ENCODE measurements around the gene PTPRG.

The PTPRG gene

GRCh38 chr3:62242831-62243509 lies 681.6 kb downstream of the PTPRG start:
- Histone ChIP-seq H3K27ac (no peak overlapping the region), H3K4me2 (ENCODE audit: low read length) (no peak overlapping the region), H2AFZ (no peak overlapping the region), H3K4me1 (peaks cover 14% of the 10 kb centered on the region), H3K79me2 (no peaks in the 10 kb centered on the region), H3K4me3 (ENCODE audit: low read depth, low read length) (no peak overlapping the region), H3K27me3 (ENCODE audit: control insufficient read depth, insufficient read depth, low read length) (no peaks in the 10 kb centered on the region), H3K36me3 (ENCODE audit: control insufficient read depth, insufficient read depth, low read length) (no peaks in the 10 kb centered on the region), H3K9ac (no peak overlapping the region), H3K9me3 (ENCODE audit: control insufficient read depth, low read length) (no peaks in the 10 kb centered on the region)
- TF ChIP-seq CTCF (IDR thresholded peaks at IDR 0.05): no peak

GRCh38 chr3:62246094-62246493 lies 684.7 kb downstream of the PTPRG start:
- no peak overlapping the region for H3K9ac ChIP-seq
- H3K79me2 ChIP-seq: no peaks in the 10 kb centered on the region
- no peak overlapping the region for H3K4me2 ChIP-seq (ENCODE audit: low read length)
- peaks cover 14% of the 10 kb centered on the region for H3K4me1 ChIP-seq
- H3K9me3 ChIP-seq (ENCODE audit: control insufficient read depth, low read length): no peaks in the 10 kb centered on the region
- H2AFZ ChIP-seq: no peak overlapping the region
- no peaks in the 10 kb centered on the region for H3K36me3 ChIP-seq (ENCODE audit: control insufficient read depth, insufficient read depth, low read length)
- H3K27me3 ChIP-seq (ENCODE audit: control insufficient read depth, insufficient read depth, low read length): no peaks in the 10 kb centered on the region
- no peak for TF ChIP-seq CTCF (IDR thresholded peaks at IDR 0.05)
- H3K4me3 ChIP-seq (ENCODE audit: low read depth, low read length): no peak overlapping the region
- no peak overlapping the region for H3K27ac ChIP-seq

GRCh38 chr3:62246985-62247384 lies 685.6 kb downstream of the PTPRG start:
- no peak for TF ChIP-seq CTCF (IDR thresholded peaks at IDR 0.05)
- Histone ChIP-seq H3K79me2 (no peaks in the 10 kb centered on the region), H3K27ac (no peak overlapping the region), H3K4me2 (ENCODE audit: low read length) (no peak overlapping the region), H3K36me3 (ENCODE audit: control insufficient read depth, insufficient read depth, low read length) (no peaks in the 10 kb centered on the region), H3K4me3 (ENCODE audit: low read depth, low read length) (no peak overlapping the region), H3K4me1 (peaks cover 14% of the 10 kb centered on the region), H3K27me3 (ENCODE audit: control insufficient read depth, insufficient read depth, low read length) (no peaks in the 10 kb centered on the region), H3K9ac (no peak overlapping the region), H2AFZ (no peak overlapping the region), H3K9me3 (ENCODE audit: control insufficient read depth, low read length) (no peaks in the 10 kb centered on the region)

- TF ChIP-seq CTCF (IDR thresholded peaks at IDR 0.05): no peak
- Histone ChIP-seq H3K4me3 (ENCODE audit: low read depth, low read length) (no peak overlapping the region), H3K27me3 (ENCODE audit: control insufficient read depth, insufficient read depth, low read length) (no peaks in the 10 kb centered on the region), H2AFZ (no peak overlapping the region), H3K4me1 (peaks cover 14% of the 10 kb centered on the region), H3K27ac (no peak overlapping the region), H3K9me3 (ENCODE audit: control insufficient read depth, low read length) (no peaks in the 10 kb centered on the region), H3K36me3 (ENCODE audit: control insufficient read depth, insufficient read depth, low read length) (no peaks in the 10 kb centered on the region), H3K79me2 (no peaks in the 10 kb centered on the region), H3K4me2 (ENCODE audit: low read length) (no peak overlapping the region), H3K9ac (no peak overlapping the region)
Measured at GRCh38 chr3:62248734-62249483, 687.5 kb downstream of the PTPRG start.

GRCh38 chr3:62249484-62249776 lies 688.1 kb downstream of the PTPRG start:
- Histone ChIP-seq H2AFZ (no peak overlapping the region), H3K4me1 (peaks cover 14% of the 10 kb centered on the region), H3K79me2 (no peaks in the 10 kb centered on the region), H3K4me3 (ENCODE audit: low read depth, low read length) (no peak overlapping the region), H3K27ac (no peak overlapping the region), H3K4me2 (ENCODE audit: low read length) (no peak overlapping the region), H3K36me3 (ENCODE audit: control insufficient read depth, insufficient read depth, low read length) (no peaks in the 10 kb centered on the region), H3K27me3 (ENCODE audit: control insufficient read depth, insufficient read depth, low read length) (no peaks in the 10 kb centered on the region), H3K9me3 (ENCODE audit: control insufficient read depth, low read length) (no peaks in the 10 kb centered on the region), H3K9ac (no peak overlapping the region)
- TF ChIP-seq CTCF (IDR thresholded peaks at IDR 0.05): no peak

All from parathyroid adenoma (tissue), 2 donors.